Astrocyte (in vitro differentiated cells and primary cell): ENCODE data around the gene GHRL. TPM values are rescaled to one million over a fixed set of nuclear protein-coding genes. Genes with fewer than 3 reads are reported as not detected.

Experiments
- DNase-seq: peaks from one replicate; pipeline ENCODE4 v3.0.0-alpha.2; 2010; ENCODE audit warnings: low read depth
- FAIRE-seq: peaks from 2 replicates; lab custom pipeline; 2011; peaks lifted over from hg19 to GRCh38; lab: Jason Lieb, UNC
- H2AFZ ChIP-seq: 2 replicates; pipeline ENCODE4 v1.6.0; 2012; ENCODE audit warnings: low read depth, low read length, inconsistent platforms
- H3K27ac ChIP-seq: 2 replicates; pipeline ENCODE4 v1.5.1; 2011; ENCODE audit warnings: low read depth, low read length, inconsistent platforms
- H3K27me3 ChIP-seq: 2 replicates; pipeline ENCODE4 v1.6.0; 2011; ENCODE audit warnings: low read length, inconsistent platforms; ENCODE audit not compliant: insufficient read depth
- H3K36me3 ChIP-seq: 2 replicates; pipeline ENCODE4 v1.5.1; 2011; ENCODE audit warnings: low read length, inconsistent platforms; ENCODE audit not compliant: insufficient read depth
- H3K4me1 ChIP-seq: 2 replicates; pipeline ENCODE4 v1.5.1; 2011; ENCODE audit warnings: low read length, inconsistent platforms; ENCODE audit not compliant: insufficient read depth
- H3K4me2 ChIP-seq: 2 replicates; pipeline ENCODE4 v1.6.0; 2012; ENCODE audit warnings: low read length, inconsistent platforms
- H3K4me3 ChIP-seq: 2 replicates; pipeline ENCODE4 v1.5.1; 2011; ENCODE audit warnings: low read depth, mild to moderate bottlenecking, low read length, inconsistent platforms; ENCODE audit not compliant: insufficient read depth
- H3K79me2 ChIP-seq: 2 replicates; pipeline ENCODE4 v1.6.0; 2012; ENCODE audit warnings: mild to moderate bottlenecking, low read length, inconsistent platforms; ENCODE audit not compliant: insufficient read depth
- H3K9ac ChIP-seq: 2 replicates; pipeline ENCODE4 v1.6.0; 2012; ENCODE audit warnings: mild to moderate bottlenecking, low read length, inconsistent platforms
- H3K9me3 ChIP-seq: 2 replicates; pipeline ENCODE4 v1.5.1; 2012; ENCODE audit warnings: low read depth, mild to moderate bottlenecking, low read length, inconsistent platforms; ENCODE audit not compliant: insufficient read depth
- H4K20me1 ChIP-seq: 2 replicates; pipeline ENCODE4 v1.6.0; 2012; ENCODE audit warnings: low read length, inconsistent platforms; ENCODE audit not compliant: insufficient read depth
- H3K27ac Mint-ChIP-seq: one replicate; pipeline ENCODE4 v1.8.0; 2021; ENCODE audit warnings: mild to moderate bottlenecking, mixed read lengths; ENCODE audit not compliant: unreplicated experiment
- H3K27me3 Mint-ChIP-seq: one replicate; pipeline ENCODE4 v1.8.0; 2021; ENCODE audit warnings: low read depth, mixed read lengths; ENCODE audit not compliant: unreplicated experiment
- H3K36me3 Mint-ChIP-seq: one replicate; pipeline ENCODE4 v1.8.0; 2021; ENCODE audit warnings: low read depth, mixed read lengths; ENCODE audit not compliant: unreplicated experiment
- H3K4me1 Mint-ChIP-seq: one replicate; pipeline ENCODE4 v1.8.0; 2021; ENCODE audit warnings: low read depth, mixed read lengths; ENCODE audit not compliant: unreplicated experiment
- H3K4me3 Mint-ChIP-seq: one replicate; pipeline ENCODE4 v1.8.0; 2021; ENCODE audit warnings: mild to moderate bottlenecking, moderate library complexity, mixed read lengths; ENCODE audit not compliant: unreplicated experiment
- H3K9me3 Mint-ChIP-seq: one replicate; pipeline ENCODE4 v1.8.0; 2021; ENCODE audit warnings: mild to moderate bottlenecking, mixed read lengths; ENCODE audit not compliant: unreplicated experiment
- EZH2 ChIP-seq: IDR thresholded peaks from 2 replicates; pipeline ENCODE4 v1.6.1; 2012; ENCODE audit warnings: mild to moderate bottlenecking, low read length, inconsistent platforms; ENCODE audit not compliant: insufficient read depth
- total RNA-seq: library from RNA; stranded (reverse); gene quantifications from 2 replicates; pipeline ENCODE4 v1.2.1, GENCODE V29; 2021
- TF ChIP-seq, protein P1 (sequence below): IDR thresholded peaks from 2 replicates; pipeline ENCODE4 v1.5.1; 2011; ENCODE audit warnings: low read depth, mild to moderate bottlenecking, inconsistent platforms, low read length, moderate library complexity; ENCODE audit not compliant: insufficient read depth

The GHRL gene
- total RNA-seq, 1 donor from 2014 or later, result not detected

DNA sequence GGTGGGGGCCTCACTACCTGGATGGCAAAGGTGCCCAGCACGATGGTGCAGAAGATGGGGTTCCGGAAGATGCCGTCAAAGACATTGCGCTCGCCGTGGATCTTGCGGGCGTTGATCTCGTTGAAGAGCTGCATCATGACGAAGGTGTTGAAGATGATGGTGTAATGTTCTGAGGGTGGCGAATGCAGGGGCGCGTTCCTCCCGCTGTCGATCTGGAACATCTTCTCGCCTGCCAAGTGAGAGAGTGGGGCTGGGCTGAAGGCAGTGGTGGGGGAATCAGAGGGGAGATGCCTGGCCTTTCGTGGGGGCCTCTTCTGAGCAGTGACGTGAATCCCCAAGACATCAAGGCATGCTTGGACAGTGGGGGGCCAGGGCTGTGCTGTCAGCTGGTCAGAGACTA lies 47.7 kb upstream of the GHRL start:
- no peaks in the 10 kb centered on the region for H3K27me3 ChIP-seq
- DNase-seq (no peak), FAIRE-seq (no peak)
- no peak overlapping the region for H3K4me3 ChIP-seq
- no peak overlapping the region for H3K9ac ChIP-seq
- TF ChIP-seq, protein P1, sequence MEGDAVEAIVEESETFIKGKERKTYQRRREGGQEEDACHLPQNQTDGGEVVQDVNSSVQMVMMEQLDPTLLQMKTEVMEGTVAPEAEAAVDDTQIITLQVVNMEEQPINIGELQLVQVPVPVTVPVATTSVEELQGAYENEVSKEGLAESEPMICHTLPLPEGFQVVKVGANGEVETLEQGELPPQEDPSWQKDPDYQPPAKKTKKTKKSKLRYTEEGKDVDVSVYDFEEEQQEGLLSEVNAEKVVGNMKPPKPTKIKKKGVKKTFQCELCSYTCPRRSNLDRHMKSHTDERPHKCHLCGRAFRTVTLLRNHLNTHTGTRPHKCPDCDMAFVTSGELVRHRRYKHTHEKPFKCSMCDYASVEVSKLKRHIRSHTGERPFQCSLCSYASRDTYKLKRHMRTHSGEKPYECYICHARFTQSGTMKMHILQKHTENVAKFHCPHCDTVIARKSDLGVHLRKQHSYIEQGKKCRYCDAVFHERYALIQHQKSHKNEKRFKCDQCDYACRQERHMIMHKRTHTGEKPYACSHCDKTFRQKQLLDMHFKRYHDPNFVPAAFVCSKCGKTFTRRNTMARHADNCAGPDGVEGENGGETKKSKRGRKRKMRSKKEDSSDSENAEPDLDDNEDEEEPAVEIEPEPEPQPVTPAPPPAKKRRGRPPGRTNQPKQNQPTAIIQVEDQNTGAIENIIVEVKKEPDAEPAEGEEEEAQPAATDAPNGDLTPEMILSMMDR, result no peak
- TF ChIP-seq EZH2, result no peak
- no peak overlapping the region for H3K4me2 ChIP-seq
- no peak overlapping the region for H2AFZ ChIP-seq
- H3K4me3 Mint-ChIP-seq, result no peak overlapping the region
- H3K9me3 ChIP-seq, result no peaks in the 10 kb centered on the region
- H3K9me3 Mint-ChIP-seq, result no peaks in the 10 kb centered on the region
- no peaks in the 10 kb centered on the region for H3K4me1 ChIP-seq
- no peaks in the 10 kb centered on the region for H4K20me1 ChIP-seq
- no peak overlapping the region for H3K27ac Mint-ChIP-seq
- H3K36me3 ChIP-seq, result no peaks in the 10 kb centered on the region
- no peaks in the 10 kb centered on the region for H3K36me3 Mint-ChIP-seq
- no peak overlapping the region for H3K27ac ChIP-seq
- H3K4me1 Mint-ChIP-seq, result no peaks in the 10 kb centered on the region
- H3K27me3 Mint-ChIP-seq, result peaks cover 53% of the 10 kb centered on the region
- H3K79me2 ChIP-seq, result no peaks in the 10 kb centered on the region

DNA sequence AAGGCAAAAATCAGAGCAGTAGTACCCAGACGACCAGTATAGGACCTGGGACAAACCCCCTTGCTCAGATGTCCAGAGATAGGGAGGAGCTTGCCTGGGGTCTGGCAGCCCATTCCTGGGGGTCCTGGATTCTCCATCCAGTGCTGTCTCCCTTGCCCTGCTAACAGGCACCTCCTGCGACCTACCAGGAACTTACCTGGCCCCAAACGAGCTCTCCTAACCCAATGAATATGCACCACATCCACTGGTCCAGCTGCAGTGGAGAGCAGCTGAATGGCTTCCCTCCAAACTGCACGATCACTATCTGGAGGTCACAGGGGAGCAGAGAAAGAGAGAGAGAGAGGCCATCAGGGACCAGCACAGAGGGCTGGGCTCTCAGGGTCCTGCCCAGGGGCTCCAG lies 47.3 kb upstream of the GHRL start:
- H3K27ac ChIP-seq, result no peak overlapping the region
- no peaks in the 10 kb centered on the region for H3K4me1 ChIP-seq
- H3K79me2 ChIP-seq, result no peaks in the 10 kb centered on the region
- no peaks in the 10 kb centered on the region for H3K36me3 ChIP-seq
- no peak overlapping the region for H3K9ac ChIP-seq
- H3K4me3 Mint-ChIP-seq, result no peak overlapping the region
- no peaks in the 10 kb centered on the region for H3K9me3 ChIP-seq
- no peak overlapping the region for H3K4me3 ChIP-seq
- H4K20me1 ChIP-seq, result no peaks in the 10 kb centered on the region
- H3K36me3 Mint-ChIP-seq, result no peaks in the 10 kb centered on the region
- H3K27me3 Mint-ChIP-seq, result peaks cover 54% of the 10 kb centered on the region
- no peaks in the 10 kb centered on the region for H3K4me1 Mint-ChIP-seq
- H3K27me3 ChIP-seq, result no peaks in the 10 kb centered on the region
- H3K27ac Mint-ChIP-seq, result no peak overlapping the region
- FAIRE-seq (no peak), DNase-seq (no peak)
- H2AFZ ChIP-seq, result no peak overlapping the region
- H3K4me2 ChIP-seq, result no peak overlapping the region
- no peaks in the 10 kb centered on the region for H3K9me3 Mint-ChIP-seq
- TF ChIP-seq EZH2, result no peak
- TF ChIP-seq, protein P1, result no peak

DNA sequence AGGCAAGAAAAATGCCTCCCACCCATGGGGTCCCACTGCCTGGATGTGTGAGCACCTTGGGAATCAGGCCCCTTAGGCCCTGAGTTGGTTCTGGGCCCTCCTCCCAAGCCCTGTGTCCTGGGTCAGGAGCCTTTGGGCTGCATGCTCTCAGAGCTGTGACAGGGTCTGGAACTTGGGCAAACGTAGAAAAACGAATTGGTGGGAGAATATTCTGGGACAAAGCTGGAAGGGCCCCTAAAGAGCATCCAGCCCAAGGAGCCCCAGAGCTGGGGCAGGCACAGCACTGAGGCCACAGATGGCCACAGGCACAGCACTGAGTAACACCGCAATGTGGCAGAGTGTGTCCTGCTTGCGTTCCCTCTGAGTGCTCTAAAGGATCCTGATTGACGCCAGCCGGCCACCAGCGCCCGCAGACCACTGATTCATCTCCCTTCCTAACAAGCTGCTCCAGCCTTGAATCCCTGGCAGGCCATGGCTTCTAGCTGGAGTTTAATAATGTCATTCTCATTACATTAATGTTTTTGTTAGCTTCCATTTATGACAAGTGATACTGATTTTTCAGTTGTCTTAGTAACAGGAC lies 46.7 kb upstream of the GHRL start:
- H3K27ac ChIP-seq, result no peak overlapping the region
- no peak for DNase-seq
- no peaks in the 10 kb centered on the region for H4K20me1 ChIP-seq
- no peaks in the 10 kb centered on the region for H3K36me3 ChIP-seq
- Mint-ChIP-seq H3K36me3 (no peaks in the 10 kb centered on the region), H3K9me3 (no peaks in the 10 kb centered on the region), H3K4me3 (no peak overlapping the region), H3K27ac (no peak overlapping the region), H3K27me3 (peaks cover 55% of the 10 kb centered on the region), H3K4me1 (peaks cover 2% of the 10 kb centered on the region)
- H3K4me1 ChIP-seq, result no peaks in the 10 kb centered on the region
- TF ChIP-seq EZH2, result no peak
- TF ChIP-seq, protein P1, result no peak
- H3K79me2 ChIP-seq, result no peaks in the 10 kb centered on the region
- no peak for FAIRE-seq
- no peaks in the 10 kb centered on the region for H3K27me3 ChIP-seq
- no peak overlapping the region for H3K4me3 ChIP-seq
- H3K9ac ChIP-seq, result no peak overlapping the region
- no peaks in the 10 kb centered on the region for H3K9me3 ChIP-seq
- no peak overlapping the region for H2AFZ ChIP-seq
- no peak overlapping the region for H3K4me2 ChIP-seq
